GM12891 (cell line): Measurements from ENCODE around the gene ITGA8.

Experiments used
- PAX5 ChIP-seq: IDR thresholded peaks from 2 replicates; pipeline ENCODE4 v1.6.1; 2011; ENCODE audit warnings: low read length, moderate library complexity, mild to moderate bottlenecking; ENCODE audit not compliant: insufficient read depth, severe bottlenecking
- POLR2A ChIP-seq: IDR thresholded peaks from 2 replicates; pipeline ENCODE4 v1.6.1; 2011; ENCODE audit warnings: low read depth, low read length, control low read depth
- POLR2AphosphoS5 ChIP-seq: IDR thresholded peaks from 2 replicates; pipeline ENCODE4 v1.6.1; 2011; ENCODE audit warnings: low read depth, low read length, control low read depth
- SPI1 ChIP-seq: IDR thresholded peaks from 2 replicates; pipeline ENCODE4 v1.6.1; 2011; ENCODE audit warnings: low read depth, low read length, control low read depth
- TAF1 ChIP-seq: IDR thresholded peaks from 2 replicates; pipeline ENCODE4 v1.6.1; 2011; ENCODE audit warnings: low read depth, low read length, control low read depth

DNA sequence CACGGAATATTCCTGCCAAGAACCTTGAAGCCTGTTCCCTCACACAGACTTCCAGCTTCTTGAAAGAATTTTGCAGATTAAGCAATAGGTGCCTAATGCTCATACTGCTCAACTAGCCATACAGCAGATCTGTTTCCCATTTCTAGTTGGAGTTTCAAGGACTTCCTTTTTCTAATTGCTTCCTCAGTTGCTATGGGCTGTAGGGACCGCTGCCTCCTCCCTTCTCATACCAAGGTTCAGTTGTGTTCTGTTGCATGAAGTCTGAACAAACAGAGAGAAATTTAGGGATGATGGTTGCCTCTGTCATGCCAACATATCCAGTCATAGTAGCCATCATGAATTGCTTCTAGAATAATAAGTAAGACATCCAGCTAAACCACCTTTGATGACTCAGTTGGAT is 6.8 kb downstream of the ITGA8 start:
- no peak for TF ChIP-seq TAF1
- TF ChIP-seq SPI1: no peak
- TF ChIP-seq POLR2A: no peak
- no peak for TF ChIP-seq POLR2AphosphoS5
- no peak for TF ChIP-seq PAX5
